Panc1 (cell line): Measurements from ENCODE around the gene KRT12. TPM values are rescaled to one million over a fixed set of nuclear protein-coding genes. Genes with fewer than 3 reads are reported as not detected.

Source experiments
- ATAC-seq: fragments of 200-7000 bp; cut with Tn5 transposase; 2 replicates; pipeline ENCODE4 v1.9.1; 2020; ENCODE audit warnings: mild to moderate bottlenecking, moderate library complexity
- BruUV-seq: library from RNA; stranded (reverse); fragments of 400-500 nt; replicated peaks from 2 replicates; lab custom pipeline; 2021; lab: Mats Ljungman, UMichigan
- CTCF ChIA-PET: fragments of 300-600 bp; sonication (Branson Sonifier 250); formaldehyde crosslinking; loops from one replicate; lab custom pipeline; 2022; ENCODE audit warnings: antibody characterized with exemption; lab: Charles Lee
- POLR2A ChIA-PET: fragments of 300-600 bp; sonication (Branson Sonifier 250); formaldehyde crosslinking; loops from one replicate; lab custom pipeline; 2022; ENCODE audit warnings: antibody characterized with exemption; lab: Charles Lee
- DNase-seq: peaks from one replicate; pipeline ENCODE4 v3.0.0-alpha.2; 2010; ENCODE audit warnings: low read depth, low spot score
- H3K27ac ChIP-seq: 2 replicates; pipeline ENCODE4 v1.5.1; 2011; ENCODE audit warnings: mild to moderate bottlenecking, low read length, inconsistent platforms
- H3K27me3 ChIP-seq: fragments of 200-500 bp; sonication (Bioruptor generic); 2 replicates; pipeline ENCODE4 v1.6.0; 2014; ENCODE audit warnings: low read length, inconsistent platforms; ENCODE audit not compliant: control insufficient read depth, insufficient read depth
- H3K36me3 ChIP-seq: fragments of 200-500 bp; sonication (Bioruptor generic); 2 replicates; pipeline ENCODE4 v1.5.1; 2014; ENCODE audit warnings: inconsistent platforms, mild to moderate bottlenecking, low read length, moderate library complexity; ENCODE audit not compliant: control insufficient read depth, insufficient read depth
- H3K4me1 ChIP-seq: 2 replicates; pipeline ENCODE4 v1.5.1; 2011; ENCODE audit warnings: inconsistent platforms, mild to moderate bottlenecking, low read length, moderate library complexity; ENCODE audit not compliant: control insufficient read depth, insufficient read depth
- H3K4me3 ChIP-seq, 2 experiments: 2 replicates each; pipeline ENCODE4 v1.5.1; 2011 to 2012; ENCODE audit warnings: low read depth in 2 of 2, low read length in 2 of 2, mild to moderate bottlenecking in 2 of 2, inconsistent platforms in 1 of 2, moderate library complexity in 1 of 2
- H3K9me3 ChIP-seq: fragments of 200-500 bp; sonication (Bioruptor generic); 2 replicates; pipeline ENCODE4 v1.5.1; 2014; ENCODE audit warnings: low read depth, mild to moderate bottlenecking, inconsistent platforms, low read length, moderate library complexity; ENCODE audit not compliant: control insufficient read depth, insufficient read depth
- POLR2AphosphoS5 ChIP-seq: IDR thresholded peaks from 2 replicates; pipeline ENCODE4 v1.6.1; 2012; ENCODE audit warnings: mild to moderate bottlenecking, low read depth, low read length, moderate library complexity
- SIN3A ChIP-seq: IDR thresholded peaks from 2 replicates; pipeline ENCODE4 v1.6.1; 2012; ENCODE audit warnings: low read depth, mild to moderate bottlenecking, low read length, moderate library complexity, borderline replicate concordance; ENCODE audit not compliant: insufficient read depth
- TCF7L2 ChIP-seq: IDR thresholded peaks from 2 replicates; pipeline ENCODE4 v1.6.1; 2011; ENCODE audit warnings: mild to moderate bottlenecking, low read depth, low read length, inconsistent platforms
- in situ Hi-C: cut with HindIII; loops from 2 replicates; pipeline ENCODE4 v1.10.0; 2016; ENCODE audit warnings: low sequenced_read_pairs, low pct_unique_long_range_greater_than_20kb
- intact Hi-C: fragments of 100-400 bp; cut with micrococcal nuclease; formaldehyde crosslinking; loops from one replicate; pipeline ENCODE4 v1.10.0; 2022; ENCODE audit not compliant: unreplicated experiment
- total RNA-seq: library from RNA; stranded (reverse); gene quantifications from one replicate; pipeline ENCODE4 v1.2.1, GENCODE V29; 2021; ENCODE audit not compliant: unreplicated experiment
- TF ChIP-seq, protein P1 (sequence below): fragments of 450-650 bp; IDR thresholded peaks from 2 replicates; pipeline ENCODE4 v1.5.1; 2017; ENCODE audit warnings: mild to moderate bottlenecking
- TF ChIP-seq, protein P2 (sequence below), 2 experiments: IDR thresholded peaks; 2 replicates each; pipeline ENCODE4 v1.6.1; 2011 to 2012; ENCODE audit warnings: low read depth in 2 of 2, control low read depth in 1 of 2, low read length in 1 of 2, mild to moderate bottlenecking in 1 of 2, moderate library complexity in 1 of 2; ENCODE audit not compliant: insufficient read depth in 1 of 2

Gene KRT12
- total RNA-seq, 1 experiment from 2014 or later = not detected

- H3K4me3 ChIP-seq = no peak overlapping the region
- DNase-seq = no peak
- no peaks in the 10 kb centered on the region for H3K9me3 ChIP-seq
- POLR2A ChIA-PET = no interaction called here
- no TSS peak for BruUV-seq
- no peak overlapping the region for H3K27ac ChIP-seq
- no peak for TF ChIP-seq POLR2AphosphoS5
- TF ChIP-seq, protein P1, sequence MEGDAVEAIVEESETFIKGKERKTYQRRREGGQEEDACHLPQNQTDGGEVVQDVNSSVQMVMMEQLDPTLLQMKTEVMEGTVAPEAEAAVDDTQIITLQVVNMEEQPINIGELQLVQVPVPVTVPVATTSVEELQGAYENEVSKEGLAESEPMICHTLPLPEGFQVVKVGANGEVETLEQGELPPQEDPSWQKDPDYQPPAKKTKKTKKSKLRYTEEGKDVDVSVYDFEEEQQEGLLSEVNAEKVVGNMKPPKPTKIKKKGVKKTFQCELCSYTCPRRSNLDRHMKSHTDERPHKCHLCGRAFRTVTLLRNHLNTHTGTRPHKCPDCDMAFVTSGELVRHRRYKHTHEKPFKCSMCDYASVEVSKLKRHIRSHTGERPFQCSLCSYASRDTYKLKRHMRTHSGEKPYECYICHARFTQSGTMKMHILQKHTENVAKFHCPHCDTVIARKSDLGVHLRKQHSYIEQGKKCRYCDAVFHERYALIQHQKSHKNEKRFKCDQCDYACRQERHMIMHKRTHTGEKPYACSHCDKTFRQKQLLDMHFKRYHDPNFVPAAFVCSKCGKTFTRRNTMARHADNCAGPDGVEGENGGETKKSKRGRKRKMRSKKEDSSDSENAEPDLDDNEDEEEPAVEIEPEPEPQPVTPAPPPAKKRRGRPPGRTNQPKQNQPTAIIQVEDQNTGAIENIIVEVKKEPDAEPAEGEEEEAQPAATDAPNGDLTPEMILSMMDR = no peak
- TF ChIP-seq SIN3A = no peak
- TF ChIP-seq TCF7L2 = no peak
- TF ChIP-seq, protein P2, sequence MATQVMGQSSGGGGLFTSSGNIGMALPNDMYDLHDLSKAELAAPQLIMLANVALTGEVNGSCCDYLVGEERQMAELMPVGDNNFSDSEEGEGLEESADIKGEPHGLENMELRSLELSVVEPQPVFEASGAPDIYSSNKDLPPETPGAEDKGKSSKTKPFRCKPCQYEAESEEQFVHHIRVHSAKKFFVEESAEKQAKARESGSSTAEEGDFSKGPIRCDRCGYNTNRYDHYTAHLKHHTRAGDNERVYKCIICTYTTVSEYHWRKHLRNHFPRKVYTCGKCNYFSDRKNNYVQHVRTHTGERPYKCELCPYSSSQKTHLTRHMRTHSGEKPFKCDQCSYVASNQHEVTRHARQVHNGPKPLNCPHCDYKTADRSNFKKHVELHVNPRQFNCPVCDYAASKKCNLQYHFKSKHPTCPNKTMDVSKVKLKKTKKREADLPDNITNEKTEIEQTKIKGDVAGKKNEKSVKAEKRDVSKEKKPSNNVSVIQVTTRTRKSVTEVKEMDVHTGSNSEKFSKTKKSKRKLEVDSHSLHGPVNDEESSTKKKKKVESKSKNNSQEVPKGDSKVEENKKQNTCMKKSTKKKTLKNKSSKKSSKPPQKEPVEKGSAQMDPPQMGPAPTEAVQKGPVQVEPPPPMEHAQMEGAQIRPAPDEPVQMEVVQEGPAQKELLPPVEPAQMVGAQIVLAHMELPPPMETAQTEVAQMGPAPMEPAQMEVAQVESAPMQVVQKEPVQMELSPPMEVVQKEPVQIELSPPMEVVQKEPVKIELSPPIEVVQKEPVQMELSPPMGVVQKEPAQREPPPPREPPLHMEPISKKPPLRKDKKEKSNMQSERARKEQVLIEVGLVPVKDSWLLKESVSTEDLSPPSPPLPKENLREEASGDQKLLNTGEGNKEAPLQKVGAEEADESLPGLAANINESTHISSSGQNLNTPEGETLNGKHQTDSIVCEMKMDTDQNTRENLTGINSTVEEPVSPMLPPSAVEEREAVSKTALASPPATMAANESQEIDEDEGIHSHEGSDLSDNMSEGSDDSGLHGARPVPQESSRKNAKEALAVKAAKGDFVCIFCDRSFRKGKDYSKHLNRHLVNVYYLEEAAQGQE (IDR thresholded peaks at IDR 0.05; ENCODE audit: insufficient read depth in 1 of 2, low read depth in 2 of 2, low read length in 1 of 2) = no peak
- intact Hi-C loops = no loop called here
- CTCF ChIA-PET = interaction anchor here (1.0 kb wide), 1 partner anchor 259 kb away, joined by 3 read pairs; no protein-coding TSS in a partner anchor
- no peaks in the 10 kb centered on the region for H3K4me1 ChIP-seq
- in situ Hi-C loops = no loop called here
- no peak for ATAC-seq
- H3K27me3 ChIP-seq = no peaks in the 10 kb centered on the region; the same call in 1 of the 2 replicates
- no peaks in the 10 kb centered on the region for H3K36me3 ChIP-seq
Measured at GRCh38 chr17:40873801-40874200, 6.8 kb upstream of the KRT12 start.

- CTCF ChIA-PET = interaction anchor here (1.0 kb wide), 1 partner anchor 258 kb away, joined by 3 read pairs; no protein-coding TSS in a partner anchor
- in situ Hi-C loops (no loop called here), intact Hi-C loops (no loop called here)
- Histone ChIP-seq H3K4me3 (no peak overlapping the region), H3K36me3 (no peaks in the 10 kb centered on the region), H3K9me3 (no peaks in the 10 kb centered on the region), H3K27me3 (no peaks in the 10 kb centered on the region; the same call in 1 of the 2 replicates), H3K27ac (no peak overlapping the region), H3K4me1 (no peaks in the 10 kb centered on the region)
- POLR2A ChIA-PET = no interaction called here
- ATAC-seq (no peak), DNase-seq (no peak)
- TF ChIP-seq TCF7L2 (no peak), SIN3A (no peak), POLR2AphosphoS5 (no peak)
- TF ChIP-seq, protein P1 = 0 out of 2 replicates have a peak, but pooled peaks have one; percentile 6
- no TSS peak for BruUV-seq
Measured at GRCh38 chr17:40873255-40873654, 6.2 kb upstream of the KRT12 start.
